Endodermal cell (in vitro differentiated cells): ENCODE results near the gene MFN2. TPM values are rescaled to one million over a fixed set of nuclear protein-coding genes. Genes with fewer than 3 reads are reported as not detected.

Source experiments
- DNase-seq: peaks from one replicate; pipeline ENCODE4 v3.0.0-alpha.2; 2017
- H3K27ac ChIP-seq: 2 replicates; pipeline ENCODE4 v1.5.1; 2013; ENCODE audit warnings: mild to moderate bottlenecking, low read depth, low read length, moderate library complexity
- H3K27me3 ChIP-seq: 2 replicates; pipeline ENCODE4 v1.6.1; 2013; ENCODE audit warnings: mild to moderate bottlenecking, low read length, moderate library complexity; ENCODE audit not compliant: insufficient read depth, control insufficient read depth, poor library complexity, severe bottlenecking
- H3K36me3 ChIP-seq: 2 replicates; pipeline ENCODE4 v1.7.0; 2013; ENCODE audit warnings: mild to moderate bottlenecking, low read length, moderate library complexity; ENCODE audit not compliant: control insufficient read depth, insufficient read depth
- H3K4me1 ChIP-seq: one replicate; pipeline ENCODE4 v1.7.0; 2013; ENCODE audit warnings: low read length; ENCODE audit not compliant: control insufficient read depth, insufficient read depth
- H3K4me3 ChIP-seq: 2 replicates; pipeline ENCODE4 v1.5.1; 2013; ENCODE audit warnings: mild to moderate bottlenecking, low read length, moderate library complexity
- H3K9ac ChIP-seq: 2 replicates; pipeline ENCODE4 v1.6.1; 2013; ENCODE audit warnings: mild to moderate bottlenecking, low read length, moderate library complexity; ENCODE audit not compliant: poor library complexity, severe bottlenecking; ENCODE audit errors: extremely low read depth
- H3K9me3 ChIP-seq: 2 replicates; pipeline ENCODE4 v1.6.1; 2013; ENCODE audit warnings: mild to moderate bottlenecking, low read length, moderate library complexity; ENCODE audit not compliant: control insufficient read depth
- H3K27ac Mint-ChIP-seq: 2 replicates; pipeline ENCODE4 v1.8.0; 2020; ENCODE audit warnings: mixed read lengths
- H3K27me3 Mint-ChIP-seq: 2 replicates; pipeline ENCODE4 v1.8.0; 2021; ENCODE audit warnings: mild to moderate bottlenecking, mixed read lengths; ENCODE audit not compliant: insufficient read depth
- H3K36me3 Mint-ChIP-seq: 2 replicates; pipeline ENCODE4 v1.8.0; 2020; ENCODE audit warnings: low read depth, mixed read lengths
- H3K4me1 Mint-ChIP-seq: 2 replicates; pipeline ENCODE4 v1.8.0; 2020; ENCODE audit warnings: mixed read lengths
- H3K4me3 Mint-ChIP-seq: 2 replicates; pipeline ENCODE4 v1.8.0; 2020; ENCODE audit warnings: mild to moderate bottlenecking, moderate library complexity, mixed read lengths
- H3K9me3 Mint-ChIP-seq: 2 replicates; pipeline ENCODE4 v1.8.0; 2020; ENCODE audit warnings: mild to moderate bottlenecking, mixed read lengths
- CTCF ChIP-seq: fragments of 200-600 bp; sonication (generic); conservative IDR thresholded peaks from 2 replicates; pipeline ENCODE4 v1.5.0; 2021; ENCODE audit warnings: antibody characterized with exemption, mild to moderate bottlenecking
- WGBS, 2 experiments: methylation state at CpG; one replicate each; pipeline versions ENCODE4 v1.1.5 to v1.1.7; 2013; ENCODE audit warnings: missing lambda C conversion rate in 2 of 2, mixed read lengths in 1 of 2; ENCODE audit not compliant: insufficient coverage in 1 of 2, insufficient read length in 1 of 2; 5-methylcytosine and 5-hydroxymethylcytosine counted together
- total RNA-seq, 2 donors: library from RNA; stranded (reverse); fragmentation: NEBNext Ultra II Directional in 1 of 2; extraction: Animal tissue kit (Norgen Biotek cat#: 25700) in 1 of 2; gene quantifications; 2 replicates in 1 of 2; 3 replicates in 1 of 2; pipeline ENCODE4 v1.2.1, GENCODE V29; 2021

MFN2 gene
- total RNA-seq, 2 donors from 2014 or later, result 41.7 to 56.3 TPM

GRCh38 chr1:12047120-12047876 is 67.1 kb downstream of the MFN2 start:
- Mint-ChIP-seq H3K9me3 (peaks cover 10% of the 10 kb centered on the region), H3K27me3 (no peaks in the 10 kb centered on the region), H3K27ac (no peak overlapping the region), H3K4me3 (no peak overlapping the region), H3K36me3 (no peaks in the 10 kb centered on the region), H3K4me1 (peaks cover 12% of the 10 kb centered on the region)
- TF ChIP-seq CTCF, result no peak
- Histone ChIP-seq H3K36me3 (no peaks in the 10 kb centered on the region), H3K9me3 (no peaks in the 10 kb centered on the region), H3K9ac (no peak overlapping the region), H3K27me3 (no peaks in the 10 kb centered on the region), H3K4me1 (peaks cover 3% of the 10 kb centered on the region), H3K27ac (no peak overlapping the region), H3K4me3 (no peak overlapping the region)
- DNase-seq, result no peak
- 84 to 90% methylated on average over 17 to 18 of the region's 18 CpGs for WGBS, 2 experiments

GRCh38 chr1:12048372-12048771 is 68.1 kb downstream of the MFN2 start:
- H3K27me3 Mint-ChIP-seq, result no peaks in the 10 kb centered on the region
- peaks cover 10% of the 10 kb centered on the region for H3K9me3 Mint-ChIP-seq
- TF ChIP-seq CTCF, result no peak
- Histone ChIP-seq H3K9ac (no peak overlapping the region), H3K4me3 (no peak overlapping the region), H3K4me1 (peaks cover 3% of the 10 kb centered on the region), H3K36me3 (no peaks in the 10 kb centered on the region), H3K9me3 (no peaks in the 10 kb centered on the region), H3K27ac (no peak overlapping the region), H3K27me3 (no peaks in the 10 kb centered on the region)
- H3K4me3 Mint-ChIP-seq, result no peak overlapping the region
- DNase-seq, result no peak
- no peak overlapping the region for H3K27ac Mint-ChIP-seq
- no peaks in the 10 kb centered on the region for H3K36me3 Mint-ChIP-seq
- H3K4me1 Mint-ChIP-seq, result peaks cover 19% of the 10 kb centered on the region
- WGBS, 2 experiments, result 86 to 94% methylated on average over 1 to 2 of the region's 2 CpGs

- H3K9ac ChIP-seq, result no peak overlapping the region
- DNase-seq, result peak; percentile 84
- Mint-ChIP-seq H3K4me1 (peaks cover 29% of the 10 kb centered on the region), H3K27ac (peak overlapping the region; percentile 84), H3K4me3 (no peak overlapping the region), H3K36me3 (no peaks in the 10 kb centered on the region), H3K9me3 (peaks cover 2% of the 10 kb centered on the region), H3K27me3 (no peaks in the 10 kb centered on the region)
- H3K4me3 ChIP-seq, result no peak overlapping the region
- H3K4me1 ChIP-seq, result peaks cover 11% of the 10 kb centered on the region
- H3K36me3 ChIP-seq, result no peaks in the 10 kb centered on the region
- H3K9me3 ChIP-seq, result no peaks in the 10 kb centered on the region
- 35 to 55% methylated on average over 3 to 4 of the region's 4 CpGs for WGBS, 2 experiments
- peak; percentile 75 for TF ChIP-seq CTCF
- H3K27me3 ChIP-seq, result no peaks in the 10 kb centered on the region
- H3K27ac ChIP-seq, result no peak overlapping the region
Measured at GRCh38 chr1:12049616-12050015, 69.4 kb downstream of the MFN2 start.
